ENCODE measurements around the gene GAS6. TPM values are rescaled to one million over a fixed set of nuclear protein-coding genes. Genes with fewer than 3 reads are reported as not detected.
"Not testable (repeated sequence)": the region's sequence is repeated elsewhere in the genome, so short reads cannot be mapped to it uniquely, and the experiment has no call there.

GAS6 gene
- total RNA-seq, 1 donor from 2014 or later = 210 TPM

- ATAC-seq = no peak
- intact Hi-C loops (cut with micrococcal nuclease) = no loop called here
- peak; percentile 12 for DNase-seq
These were observed 72.7 kb downstream of the GAS6 start for GRCh38 chr13:113791226-113791625.

GRCh38 chr13:113789931-113790330 lies 73.9 kb downstream of the GAS6 start:
- ATAC-seq; DNase-seq; intact Hi-C loops (cut with micrococcal nuclease): not testable (repeated sequence)

GRCh38 chr13:113789167-113789566 lies 74.7 kb downstream of the GAS6 start:
- ATAC-seq = no peak
- intact Hi-C loops (cut with micrococcal nuclease) = no loop called here
- no peak for DNase-seq

GRCh38 chr13:113788413-113789135 lies 75.3 kb downstream of the GAS6 start:
- peak; percentile 21 for DNase-seq
- intact Hi-C loops (cut with micrococcal nuclease) = no loop called here

DNA sequence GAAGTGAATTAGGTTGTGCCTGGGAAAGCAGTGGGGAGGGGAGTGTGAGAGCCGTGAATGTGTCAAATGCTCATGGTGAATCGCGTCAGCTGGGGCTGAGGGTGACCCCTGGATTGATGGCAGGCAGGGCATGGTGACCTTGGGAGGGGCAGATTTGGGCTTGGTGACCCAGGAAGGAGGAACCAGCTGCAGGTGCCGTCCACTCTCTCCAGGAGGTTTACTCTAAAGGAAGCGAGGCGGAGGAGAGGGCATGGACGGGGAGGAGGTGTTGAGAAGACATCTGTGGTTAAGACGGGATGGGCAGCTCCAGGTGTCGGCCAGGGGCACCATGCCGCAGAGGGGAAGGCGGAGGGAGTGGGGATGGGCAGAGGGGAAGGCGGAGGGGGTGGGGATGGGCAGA lies 76.2 kb downstream of the GAS6 start:
- no peak for ATAC-seq
- DNase-seq = no peak
- intact Hi-C loops (cut with micrococcal nuclease) = no loop called here

More at GRCh38 chr13:113788413-113789135, 75.3 kb downstream of the GAS6 start:
- ATAC-seq = no peak

DNA sequence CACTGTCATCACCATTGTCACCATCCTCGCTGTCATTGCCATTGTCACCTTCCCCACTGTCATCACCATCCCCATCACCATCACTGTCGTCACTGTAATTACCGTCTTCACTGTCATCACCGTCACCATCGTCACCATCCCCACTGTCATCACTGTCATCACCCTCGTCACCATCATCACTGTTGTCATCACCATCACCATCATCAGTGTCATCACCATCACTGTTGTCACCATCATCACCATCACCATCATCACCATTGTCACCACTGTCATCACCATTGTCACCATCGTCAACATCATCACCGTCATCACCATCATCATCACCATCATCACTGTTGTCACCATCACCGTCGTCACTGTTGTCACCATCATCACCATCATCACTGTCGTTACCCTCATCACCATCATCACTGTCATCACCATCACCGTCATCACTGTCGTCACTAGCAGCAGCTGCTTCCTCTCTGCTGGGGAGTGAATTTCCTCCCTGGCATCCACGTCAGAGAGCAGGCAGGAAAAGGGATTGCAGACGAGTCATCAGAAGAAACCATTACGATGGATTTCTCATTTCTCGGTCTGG lies 77.5 kb downstream of the GAS6 start:
- no peak for ATAC-seq
- DNase-seq = no peak
- intact Hi-C loops (cut with micrococcal nuclease) = no loop called here

- intact Hi-C loops (cut with micrococcal nuclease) = no loop called here
- no peak for DNase-seq
- no peak for ATAC-seq
These were observed 78.5 kb downstream of the GAS6 start for GRCh38 chr13:113785051-113786010.

GRCh38 chr13:113784645-113785024 lies 79.2 kb downstream of the GAS6 start:
- ATAC-seq (no peak), DNase-seq (no peak)
- intact Hi-C loops (cut with micrococcal nuclease) = no loop called here

DNA sequence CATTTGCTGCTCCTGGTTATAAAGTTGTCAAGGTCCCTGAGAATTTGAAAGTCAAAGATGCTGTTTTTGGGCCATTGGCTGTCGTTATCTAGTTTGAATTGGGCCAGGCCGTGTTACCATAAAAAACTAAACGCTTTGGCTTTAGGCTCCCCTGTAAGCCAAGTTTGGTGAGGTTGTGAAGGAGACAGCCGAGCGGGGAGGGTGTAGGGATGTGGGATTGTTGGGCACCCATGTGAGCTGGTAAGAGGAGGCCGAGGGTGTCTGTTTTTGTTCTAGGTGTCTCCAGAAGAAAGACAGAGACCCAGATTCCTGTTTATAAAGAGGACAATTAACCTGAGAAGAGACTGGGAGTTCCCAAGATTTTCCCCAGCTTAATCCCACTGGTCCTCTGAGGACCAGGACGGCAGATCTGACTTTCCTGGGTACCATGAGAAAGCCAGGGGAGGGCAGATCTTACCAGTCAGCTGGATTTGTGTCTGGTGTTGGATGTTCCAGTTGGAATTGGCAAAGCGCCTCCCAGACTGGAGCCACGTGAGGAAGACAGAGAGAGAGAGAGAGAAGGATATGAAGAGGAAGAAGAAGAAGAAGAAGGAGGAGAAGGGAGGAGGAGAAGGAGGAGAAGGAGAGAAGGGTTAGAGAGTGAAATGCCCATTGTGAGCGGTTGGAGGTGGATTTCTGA lies 79.8 kb downstream of the GAS6 start:
- intact Hi-C loops (cut with micrococcal nuclease) = no loop called here
- DNase-seq (no peak), ATAC-seq (no peak)

DNA sequence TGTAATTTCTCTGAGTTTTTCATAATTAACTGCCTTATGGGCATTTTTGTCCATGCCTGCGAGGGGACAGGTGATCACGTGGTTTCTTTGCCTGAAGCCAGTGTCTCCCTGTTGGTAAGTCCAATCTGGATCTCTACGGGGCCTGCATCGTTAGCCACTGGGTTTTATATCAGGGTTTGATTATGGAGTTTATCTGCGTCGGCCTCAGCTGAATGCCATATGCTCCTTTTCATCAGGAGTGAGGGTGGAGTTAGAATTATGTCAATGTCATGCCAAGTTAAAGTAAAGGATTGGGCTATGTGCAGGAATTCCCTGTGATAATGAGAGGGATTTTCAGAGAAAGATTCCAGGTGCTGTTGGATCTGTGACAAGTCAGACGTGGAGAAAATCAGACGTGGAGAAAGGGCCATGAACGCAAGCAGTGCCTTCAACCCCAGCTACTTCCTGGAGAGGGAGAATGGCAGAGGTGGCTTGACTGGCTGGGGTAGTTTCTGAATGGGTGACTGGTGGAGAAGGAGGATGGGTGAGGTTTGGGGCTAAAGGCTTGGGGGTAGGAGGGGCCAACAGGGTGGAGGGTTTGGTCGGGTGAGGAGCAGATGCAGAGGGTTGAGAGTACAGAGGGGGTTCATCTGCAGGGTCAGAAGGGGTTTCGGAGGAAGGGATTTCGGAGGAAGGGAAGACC lies 80.5 kb downstream of the GAS6 start:
- ATAC-seq (no peak), DNase-seq (no peak)
- intact Hi-C loops (cut with micrococcal nuclease) = no loop called here

DNA sequence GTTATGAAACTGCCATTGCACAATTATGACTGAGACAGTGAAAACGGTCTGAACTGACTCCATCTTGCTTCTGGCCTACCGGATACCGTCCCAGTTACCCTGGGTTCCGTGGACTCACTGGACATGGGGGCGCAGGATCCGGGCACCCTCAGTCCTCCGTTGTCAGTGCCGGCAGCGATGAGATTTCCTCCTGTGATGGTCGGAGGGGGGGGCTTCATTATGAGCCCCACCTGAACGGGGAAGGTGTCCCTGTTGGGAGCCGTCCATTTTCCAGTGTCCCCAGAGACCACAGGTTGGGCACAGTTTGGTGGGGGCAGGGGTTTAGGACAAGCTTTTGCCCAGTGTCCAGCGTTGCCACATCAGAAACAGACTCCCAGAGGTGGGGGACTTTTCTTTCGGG lies 81.4 kb downstream of the GAS6 start:
- ATAC-seq (no peak), DNase-seq (no peak)
- intact Hi-C loops (cut with micrococcal nuclease) = no loop called here

GRCh38 chr13:113781571-113781970 lies 82.3 kb downstream of the GAS6 start:
- no peak for DNase-seq
- no peak for ATAC-seq
- intact Hi-C loops (cut with micrococcal nuclease) = no loop called here

DNA sequence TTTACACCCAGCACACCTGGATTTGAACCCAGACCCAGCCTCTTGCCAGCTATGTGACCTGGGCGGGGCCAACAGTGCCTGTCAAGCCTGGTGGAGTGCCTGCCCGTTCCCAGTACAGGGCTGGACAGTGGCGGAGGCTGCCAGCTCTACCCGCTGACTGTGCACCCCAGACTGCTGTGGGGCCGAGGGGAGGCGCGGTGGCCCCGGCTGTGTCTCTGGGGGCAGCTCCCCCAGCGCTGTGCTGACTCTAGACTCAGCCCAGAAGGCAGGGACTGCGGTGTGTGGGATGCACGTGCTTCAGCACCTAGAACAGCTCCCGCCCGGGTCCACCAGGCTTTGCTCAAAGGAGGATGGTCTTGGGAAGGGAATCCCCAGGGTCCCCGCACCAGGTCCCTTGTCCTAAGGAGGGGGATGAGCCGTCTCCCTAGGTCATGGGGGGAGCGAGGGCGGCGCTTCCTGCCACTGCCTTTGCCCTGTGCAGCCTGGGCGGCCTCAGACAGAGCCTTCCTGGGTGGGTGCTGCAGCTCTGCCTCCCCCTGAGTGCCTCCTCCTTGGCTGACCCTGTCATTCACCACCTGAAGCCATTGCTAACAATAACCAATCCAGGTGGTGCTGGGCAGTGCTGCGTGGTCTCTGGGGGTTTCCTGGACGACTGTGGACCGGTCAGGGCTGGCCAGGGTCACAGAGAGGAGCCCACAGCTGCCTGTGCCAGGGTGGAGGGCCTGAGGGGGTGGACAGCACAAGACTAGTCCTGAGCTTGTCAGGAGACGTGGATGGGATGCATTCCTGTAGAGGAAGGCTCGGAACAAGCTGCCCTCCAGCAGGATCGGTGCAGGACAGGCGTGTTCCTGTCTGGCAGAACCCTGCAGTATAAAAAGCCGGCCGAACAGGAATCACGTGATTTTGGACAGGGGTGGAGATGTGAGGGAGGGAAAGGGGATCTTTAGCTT lies 86.3 kb downstream of the GAS6 start:
- DNase-seq = no peak
- intact Hi-C loops (cut with micrococcal nuclease) = no loop called here

DNA sequence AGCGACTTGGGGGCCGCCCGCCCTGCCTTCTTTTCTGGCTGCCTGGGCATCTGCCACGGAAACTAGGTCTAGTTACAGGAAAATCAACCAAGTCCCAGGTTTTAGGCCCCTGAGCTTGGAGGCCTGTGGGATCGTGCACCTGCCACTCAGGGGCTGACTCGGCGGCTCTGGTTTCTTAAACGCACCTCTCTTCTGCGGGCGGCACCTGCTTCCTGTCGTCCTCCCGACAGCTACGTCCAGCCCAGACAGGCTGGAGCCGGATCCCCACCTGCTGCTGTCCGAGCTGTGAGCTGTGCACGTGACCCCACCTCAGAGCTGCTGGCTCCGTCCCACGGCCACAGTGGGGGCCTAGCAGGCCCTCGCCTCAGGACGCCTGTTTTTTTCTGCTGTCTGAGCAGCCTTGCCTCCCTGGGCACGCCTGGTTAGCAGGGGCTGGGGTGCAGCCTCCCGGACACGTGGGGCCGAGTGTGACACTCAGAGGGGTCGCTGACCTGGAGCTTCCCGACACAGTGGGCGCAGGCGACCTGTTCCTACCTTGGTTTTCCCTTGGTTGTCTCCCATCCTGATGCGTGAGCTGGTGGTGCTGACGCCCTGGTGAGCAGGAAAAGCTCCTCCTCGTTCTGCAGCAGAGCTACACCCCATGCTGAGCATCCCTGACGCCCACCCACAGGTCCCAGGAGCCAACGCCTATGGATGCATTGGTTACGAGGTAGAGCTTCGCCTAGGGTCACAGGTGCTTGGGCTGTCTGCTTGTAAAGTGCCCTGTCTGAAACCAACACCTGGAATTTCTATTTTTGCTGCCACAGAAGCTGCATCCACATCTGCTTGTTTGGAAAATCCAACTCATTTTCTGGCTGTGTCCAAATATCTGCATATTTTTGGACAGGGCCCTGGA lies 87.4 kb downstream of the GAS6 start:
- DNase-seq = no peak
- intact Hi-C loops (cut with micrococcal nuclease) = no loop called here
- ATAC-seq = no peak

More for the DNA sequence above, 86.3 kb downstream of the GAS6 start:
- peak; percentile 34 for ATAC-seq

- no peak for ATAC-seq
- DNase-seq = no peak
These were observed 88.3 kb downstream of the GAS6 start for GRCh38 chr13:113775451-113776145.

More at GRCh38 chr13:113775451-113776145, 88.3 kb downstream of the GAS6 start:
- intact Hi-C loops (cut with micrococcal nuclease) = no loop called here
